ENCODE data around the gene PEAK3.

Gene PEAK3

GRCh38 chr19:2270423-2271233, 11.3 kb downstream of the PEAK3 start:
- peak in 1 of 2 donors; percentile 62 for DNase-seq (ENCODE audit: low read depth in 2 of 2)

GRCh38 chr19:2270157-2270422, 11.9 kb downstream of the PEAK3 start:
- no peak for DNase-seq (ENCODE audit: low read depth in 2 of 2)

- DNase-seq (ENCODE audit: low read depth in 2 of 2) = peak; percentile 97 to 98
Measured at GRCh38 chr19:2269244-2270156, 12.5 kb downstream of the PEAK3 start.

GRCh38 chr19:2268861-2269243, 13.1 kb downstream of the PEAK3 start:
- DNase-seq (ENCODE audit: low read depth in 2 of 2) = no peak

DNA sequence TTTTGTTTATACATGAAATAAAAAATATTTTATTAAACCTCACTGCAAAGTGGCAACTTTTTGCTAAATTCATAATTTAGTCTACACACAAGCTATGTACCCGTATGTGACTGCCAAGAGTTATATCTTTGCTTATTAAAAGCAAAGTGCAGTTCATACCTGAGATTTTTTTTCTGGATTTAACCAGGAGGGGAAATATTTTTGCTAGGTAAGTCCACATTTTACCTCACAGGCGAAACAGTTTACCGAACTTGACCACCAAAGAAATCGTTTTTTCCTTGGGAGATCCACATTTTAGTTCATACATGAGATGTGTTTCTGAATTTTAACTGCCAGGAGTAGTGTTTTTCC, 13.5 kb downstream of the PEAK3 start:
- DNase-seq (ENCODE audit: low read depth in 2 of 2) = no peak

- no peak for DNase-seq (ENCODE audit: low read depth in 2 of 2)
Measured at GRCh38 chr19:2266183-2266993, 15.6 kb downstream of the PEAK3 start.

GRCh38 chr19:2261438-2262172, 20.4 kb downstream of the PEAK3 start:
- no peak for DNase-seq (ENCODE audit: low read depth in 2 of 2)

- no peak for DNase-seq (ENCODE audit: low read depth in 2 of 2)
Measured at GRCh38 chr19:2260341-2260805, 21.6 kb downstream of the PEAK3 start.

GRCh38 chr19:2259336-2259735, 22.6 kb downstream of the PEAK3 start:
- no peak for DNase-seq (ENCODE audit: low read depth in 2 of 2)

DNA sequence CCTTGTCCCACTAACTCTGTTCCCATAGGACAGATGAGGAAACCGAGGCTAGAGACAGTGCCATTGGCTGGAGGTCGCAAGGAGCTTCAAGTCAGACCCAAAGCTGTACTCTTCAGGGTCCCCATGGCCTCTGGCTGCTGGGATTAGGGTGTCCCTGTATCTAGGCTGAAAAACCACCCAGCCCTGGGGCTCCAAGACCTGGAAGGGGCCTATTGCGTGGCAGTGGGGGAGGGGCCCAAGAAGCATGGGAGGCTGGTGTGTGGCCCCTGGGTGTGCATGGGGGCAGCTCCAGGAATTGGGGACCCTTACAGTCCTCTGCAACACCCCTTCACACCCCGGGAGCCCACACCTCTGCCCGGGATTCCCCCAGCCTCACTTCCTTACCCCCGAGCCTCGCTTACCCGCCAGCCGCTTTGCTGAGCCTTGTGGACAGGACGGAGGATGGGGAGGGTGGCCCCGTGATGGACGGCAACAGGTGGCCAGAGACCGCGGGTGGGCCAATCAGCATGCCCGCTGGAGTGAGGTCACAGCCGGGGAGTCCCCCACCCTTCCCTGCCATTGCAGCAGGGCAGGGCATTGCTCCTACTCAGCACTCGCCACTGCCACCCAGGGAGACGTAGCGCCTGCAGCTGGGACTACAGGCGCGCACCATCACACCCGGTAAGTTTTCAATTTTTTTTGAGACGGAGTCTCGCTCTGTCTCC, 25.8 kb downstream of the PEAK3 start, which contains the start of gene JSRP1:
TSS of gene JSRP1 (minus strand) at position 436 of the 704 bp plus-strand sequence. CDS start 1,103 bp downstream, outside the sequence.
- no peak for DNase-seq (ENCODE audit: low read depth in 2 of 2)

GRCh38 chr19:2255112-2255845, 26.7 kb downstream of the PEAK3 start:
- DNase-seq (ENCODE audit: low read depth in 2 of 2) = no peak

GRCh38 chr19:2254064-2254872, 27.7 kb downstream of the PEAK3 start:
- no peak for DNase-seq (ENCODE audit: low read depth in 2 of 2)

DNA sequence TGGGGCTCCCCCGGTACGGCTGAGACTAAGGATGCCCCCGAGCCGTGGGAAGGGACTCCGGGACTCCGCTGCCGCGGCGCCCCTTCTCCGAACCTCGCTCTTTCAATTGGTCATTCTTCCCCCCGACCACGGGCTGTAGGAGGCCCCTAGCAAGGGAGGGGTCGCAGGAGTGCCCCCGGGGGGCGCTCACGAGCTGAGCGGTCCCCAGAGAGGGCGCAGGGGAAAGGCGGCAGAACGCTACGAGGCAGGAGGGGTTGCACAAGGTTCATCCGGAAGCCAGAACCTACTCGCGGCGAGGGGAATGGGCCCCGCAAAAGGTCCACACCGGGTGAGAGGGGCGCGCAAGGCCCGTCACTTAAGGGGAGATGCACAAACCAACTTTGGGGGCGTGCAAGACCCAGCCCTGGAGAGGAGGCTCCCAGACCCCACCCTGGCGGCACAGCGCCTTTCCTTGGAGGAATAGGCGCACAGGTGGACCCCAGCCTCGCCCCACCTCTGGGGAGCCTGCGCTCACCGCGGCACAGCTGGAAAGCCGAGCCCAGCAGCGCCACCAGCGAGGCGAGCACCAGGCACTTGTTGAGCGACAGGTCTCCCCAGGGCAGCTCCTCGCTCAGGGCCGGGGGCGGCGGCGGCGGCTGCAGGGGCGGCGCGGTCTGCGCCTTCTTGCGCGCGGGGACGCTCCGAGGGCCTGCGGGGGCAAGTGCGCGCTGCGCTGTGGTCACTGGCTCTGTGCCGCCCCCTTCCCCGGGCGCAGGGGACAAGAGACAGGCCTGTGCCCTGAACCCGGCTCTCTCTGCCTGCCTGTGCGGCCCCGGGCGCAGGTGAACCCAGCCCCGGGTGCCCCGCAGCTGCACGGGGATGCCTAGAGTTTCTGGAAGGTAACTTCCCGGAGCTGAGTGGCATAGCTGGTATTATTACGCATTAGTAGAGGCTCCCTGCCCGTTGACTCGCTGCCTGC, 28.6 kb downstream of the PEAK3 start:
- no peak for DNase-seq (ENCODE audit: low read depth in 2 of 2)

DNA sequence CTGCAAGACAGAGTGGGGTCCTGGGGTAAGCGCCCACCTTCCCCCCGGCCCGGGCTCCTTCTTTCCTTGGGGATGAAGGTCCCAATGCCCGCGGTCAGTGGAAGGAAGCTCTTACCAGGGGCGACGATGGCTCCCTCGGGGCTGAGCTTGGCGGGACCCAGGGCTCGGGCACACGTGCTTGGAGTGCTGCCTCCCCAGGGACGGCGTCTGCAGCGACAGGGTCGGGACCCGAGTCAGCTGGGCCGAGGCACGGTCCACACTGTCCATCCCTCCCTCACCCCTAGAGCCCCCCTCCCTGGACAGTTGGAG, 29.2 kb downstream of the PEAK3 start:
- no peak for DNase-seq (ENCODE audit: low read depth in 2 of 2)

- no peak for DNase-seq (ENCODE audit: low read depth in 2 of 2)
Measured at GRCh38 chr19:2252055-2252796, 29.7 kb downstream of the PEAK3 start.

DNA sequence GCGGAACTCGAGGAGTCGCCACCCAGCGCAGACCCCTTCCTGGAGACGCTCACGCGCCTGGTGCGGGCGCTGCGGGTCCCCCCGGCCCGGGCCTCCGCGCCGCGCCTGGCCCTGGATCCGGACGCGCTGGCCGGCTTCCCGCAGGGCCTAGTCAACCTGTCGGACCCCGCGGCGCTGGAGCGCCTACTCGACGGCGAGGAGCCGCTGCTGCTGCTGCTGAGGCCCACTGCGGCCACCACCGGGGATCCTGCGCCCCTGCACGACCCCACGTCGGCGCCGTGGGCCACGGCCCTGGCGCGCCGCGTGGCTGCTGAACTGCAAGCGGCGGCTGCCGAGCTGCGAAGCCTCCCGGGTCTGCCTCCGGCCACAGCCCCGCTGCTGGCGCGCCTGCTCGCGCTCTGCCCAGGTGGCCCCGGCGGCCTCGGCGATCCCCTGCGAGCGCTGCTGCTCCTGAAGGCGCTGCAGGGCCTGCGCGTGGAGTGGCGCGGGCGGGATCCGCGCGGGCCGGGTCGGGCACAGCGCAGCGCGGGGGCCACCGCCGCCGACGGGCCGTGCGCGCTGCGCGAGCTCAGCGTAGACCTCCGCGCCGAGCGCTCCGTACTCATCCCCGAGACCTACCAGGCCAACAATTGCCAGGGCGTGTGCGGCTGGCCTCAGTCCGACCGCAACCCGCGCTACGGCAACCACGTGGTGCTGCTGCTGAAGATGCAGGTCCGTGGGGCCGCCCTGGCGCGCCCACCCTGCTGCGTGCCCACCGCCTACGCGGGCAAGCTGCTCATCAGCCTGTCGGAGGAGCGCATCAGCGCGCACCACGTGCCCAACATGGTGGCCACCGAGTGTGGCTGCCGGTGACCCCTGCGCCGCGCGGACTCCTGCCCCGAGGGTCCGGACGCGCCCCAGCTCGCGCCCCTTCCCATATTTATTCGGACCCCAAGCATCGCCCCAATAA, 30.6 kb downstream of the PEAK3 start:
- DNase-seq (ENCODE audit: low read depth in 2 of 2) = no peak

Measured in activated CD8-positive, alpha-beta memory T cell treated with anti-CD3 and anti-CD28 coated beads for 4 hours (primary cell).